ENCODE measurements around the gene RAB3IL1. TPM values are rescaled to one million over a fixed set of nuclear protein-coding genes. Genes with fewer than 3 reads are reported as not detected.
"Not testable (repeated sequence)": the region's sequence is repeated elsewhere in the genome, so short reads cannot be mapped to it uniquely, and the experiment has no call there.

Gene RAB3IL1, protein sequence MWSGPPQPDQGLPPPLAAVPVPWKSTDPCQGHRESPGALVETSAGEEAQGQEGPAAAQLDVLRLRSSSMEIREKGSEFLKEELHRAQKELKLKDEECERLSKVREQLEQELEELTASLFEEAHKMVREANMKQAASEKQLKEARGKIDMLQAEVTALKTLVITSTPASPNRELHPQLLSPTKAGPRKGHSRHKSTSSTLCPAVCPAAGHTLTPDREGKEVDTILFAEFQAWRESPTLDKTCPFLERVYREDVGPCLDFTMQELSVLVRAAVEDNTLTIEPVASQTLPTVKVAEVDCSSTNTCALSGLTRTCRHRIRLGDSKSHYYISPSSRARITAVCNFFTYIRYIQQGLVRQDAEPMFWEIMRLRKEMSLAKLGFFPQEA
- total RNA-seq = 0.23 and 0.24 TPM in 2 replicates

DNA sequence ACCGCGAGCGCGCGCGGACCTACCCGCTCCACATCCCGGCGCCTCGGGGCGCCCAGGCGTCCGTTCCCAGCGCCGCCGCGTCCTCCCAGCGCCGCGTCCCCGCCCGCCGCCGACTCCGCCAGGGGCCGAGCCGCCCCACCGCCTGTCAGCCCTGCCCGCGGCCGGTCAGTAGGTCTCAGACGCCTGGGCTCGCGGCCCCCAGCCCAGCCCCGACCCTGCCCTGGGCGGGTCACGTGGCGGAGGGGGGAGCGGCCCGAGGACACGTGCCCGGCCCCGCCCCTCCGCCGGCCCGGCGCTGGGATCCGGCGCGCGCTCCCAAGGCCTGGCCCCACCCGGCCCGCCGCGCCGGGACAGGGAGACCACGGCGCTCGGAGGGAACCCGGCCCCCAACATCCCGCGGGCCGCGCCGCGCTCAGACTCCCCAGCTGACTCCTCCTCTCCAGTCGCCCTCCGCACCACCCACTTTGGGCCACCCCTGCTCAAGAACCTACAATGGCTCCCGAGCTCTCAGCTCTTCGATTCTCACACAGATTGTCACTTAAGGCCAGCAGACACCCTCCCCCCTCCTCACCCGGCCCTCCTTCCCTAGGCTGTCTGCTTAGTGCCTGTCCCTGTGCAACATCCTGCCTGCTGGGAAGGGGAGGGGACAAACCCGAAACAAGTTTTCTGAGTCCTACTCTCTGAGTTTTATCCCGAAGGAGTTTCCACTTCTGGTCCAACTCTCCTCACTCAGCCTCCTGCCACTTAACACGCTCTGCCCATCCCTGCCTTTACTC is at the start of gene RAB3IL1:
Gene RAB3IL1 (minus strand): TSS at position 233 of the 776 bp plus-strand sequence. CDS start 199 bp downstream, at position 34.
- H3K27ac Mint-ChIP-seq = no peak within 1 kb of the TSS
- H3K36me3 Mint-ChIP-seq (ENCODE audit: low read depth) = peaks cover 4% of the 10 kb centered on the region
- intact Hi-C loops (cut with micrococcal nuclease) = no loop called here
- DNase-seq (ENCODE audit: low spot score) = no peak
- H3K4me3 Mint-ChIP-seq = peak within 1 kb of the TSS; percentile 83
- H3K4me1 Mint-ChIP-seq (ENCODE audit: low read depth) = peaks cover 11% of the 10 kb centered on the region
- peaks cover 41% of the 10 kb centered on the region for H3K27me3 Mint-ChIP-seq (ENCODE audit: insufficient read depth)
- no peaks in the 10 kb centered on the region for H3K9me3 Mint-ChIP-seq

DNA sequence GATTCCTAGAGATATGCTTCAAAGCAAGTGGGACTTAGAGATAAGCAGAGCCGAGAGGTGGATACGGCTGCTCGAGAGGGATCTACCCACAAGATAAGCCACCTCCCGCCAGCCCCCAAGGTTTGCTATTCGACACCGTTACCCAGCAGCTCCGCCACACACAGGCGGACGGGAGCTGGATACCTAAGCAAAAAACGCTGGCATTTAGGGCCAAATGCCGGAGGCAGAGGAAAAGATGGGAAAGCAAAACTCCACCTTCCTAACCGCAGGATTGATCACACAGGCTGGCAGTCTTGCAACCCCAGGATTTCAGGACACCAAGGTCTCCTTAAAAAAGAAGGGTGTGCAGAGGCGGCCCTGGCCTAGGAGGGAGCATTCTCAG is 49.4 kb upstream of the RAB3IL1 start:
- no peaks in the 10 kb centered on the region for H3K9me3 Mint-ChIP-seq

DNA sequence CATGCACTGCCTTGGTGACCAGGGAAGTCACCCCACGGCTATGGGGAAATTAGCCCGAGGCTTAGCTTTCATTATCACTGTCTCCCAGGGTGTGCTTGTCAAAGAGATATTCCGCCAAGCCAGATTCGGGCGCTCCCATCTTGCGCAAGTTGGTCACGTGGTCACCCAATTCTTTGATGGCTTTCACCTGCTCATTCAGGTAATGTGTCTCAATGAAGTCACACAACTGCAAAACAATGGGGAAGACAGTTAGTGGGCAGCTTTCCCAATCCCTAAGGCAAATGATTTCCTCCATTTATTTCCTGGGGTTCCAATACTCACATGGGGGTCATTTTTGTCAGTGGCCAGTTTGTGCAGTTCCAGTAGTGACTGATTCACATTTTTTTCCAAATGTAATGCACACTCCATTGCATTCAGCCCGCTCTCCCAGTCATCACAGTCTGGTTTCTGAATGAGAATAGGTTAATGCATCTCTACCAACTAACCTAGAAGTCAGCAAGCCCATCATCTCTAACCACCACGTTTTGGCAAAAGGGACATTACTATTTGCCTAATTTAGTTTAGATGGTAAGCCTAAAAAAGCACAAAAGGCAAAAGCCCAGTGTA is 47.4 kb upstream of the RAB3IL1 start:
- peaks cover 32% of the 10 kb centered on the region for H3K36me3 Mint-ChIP-seq (ENCODE audit: low read depth)
- H3K27ac Mint-ChIP-seq; H3K9me3 Mint-ChIP-seq; DNase-seq (ENCODE audit: low spot score); H3K27me3 Mint-ChIP-seq (ENCODE audit: insufficient read depth): not testable (repeated sequence)
- intact Hi-C loops (cut with micrococcal nuclease) = loop anchor here (5.0 kb wide), 5 partner anchors 143 to 593 kb away; partner anchors contain the start of genes FADS1 and INCENP
- H3K4me3 Mint-ChIP-seq = peak overlapping the region; percentile 89
- H3K4me1 Mint-ChIP-seq (ENCODE audit: low read depth) = peaks cover 41% of the 10 kb centered on the region

More for the DNA sequence above, 49.4 kb upstream of the RAB3IL1 start:
- Mint-ChIP-seq H3K27ac (peak overlapping the region; percentile 85), H3K4me1 (ENCODE audit: low read depth) (peaks cover 58% of the 10 kb centered on the region), H3K27me3 (ENCODE audit: insufficient read depth) (no peaks in the 10 kb centered on the region), H3K36me3 (ENCODE audit: low read depth) (peaks cover 32% of the 10 kb centered on the region), H3K4me3 (peak overlapping the region; percentile 89)
- intact Hi-C loops (cut with micrococcal nuclease) = loop anchor here (1.0 to 5.0 kb wide), 8 partner anchors 59 to 591 kb away; partner anchors contain the start of genes FADS1, FADS2, FADS3 and INCENP
- no peak for DNase-seq (ENCODE audit: low spot score)

DNA sequence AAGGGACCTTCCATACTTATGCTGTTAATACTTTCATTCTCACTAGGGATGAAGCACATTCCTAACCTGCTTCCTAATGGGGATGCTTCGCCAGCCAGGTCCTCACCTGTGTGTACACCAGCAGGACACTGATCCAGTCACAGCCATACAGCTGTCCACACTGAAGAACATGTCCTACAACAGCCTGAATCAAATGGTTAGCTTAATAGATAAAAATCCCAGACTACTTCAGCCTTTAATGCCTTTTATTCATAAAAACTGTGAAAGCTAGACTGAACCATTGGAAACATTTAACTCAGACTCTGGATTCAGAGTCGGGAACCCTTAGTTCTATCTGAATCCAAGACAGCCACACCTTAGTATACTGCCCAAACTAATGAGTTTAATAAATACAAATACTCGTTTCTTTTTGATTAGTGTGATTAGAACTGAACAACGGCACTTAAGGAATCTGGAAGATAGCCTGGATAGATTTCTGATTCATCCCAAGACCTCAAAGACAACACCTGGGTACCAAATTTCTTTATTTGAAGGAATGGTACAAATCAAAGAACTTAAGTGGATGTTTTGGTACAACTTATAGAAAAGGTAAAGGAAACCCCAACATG is 46.8 kb upstream of the RAB3IL1 start:
- intact Hi-C loops (cut with micrococcal nuclease) = no loop called here
- H3K27me3 Mint-ChIP-seq (ENCODE audit: insufficient read depth) = peaks cover 4% of the 10 kb centered on the region
- no peak overlapping the region for H3K27ac Mint-ChIP-seq

DNA sequence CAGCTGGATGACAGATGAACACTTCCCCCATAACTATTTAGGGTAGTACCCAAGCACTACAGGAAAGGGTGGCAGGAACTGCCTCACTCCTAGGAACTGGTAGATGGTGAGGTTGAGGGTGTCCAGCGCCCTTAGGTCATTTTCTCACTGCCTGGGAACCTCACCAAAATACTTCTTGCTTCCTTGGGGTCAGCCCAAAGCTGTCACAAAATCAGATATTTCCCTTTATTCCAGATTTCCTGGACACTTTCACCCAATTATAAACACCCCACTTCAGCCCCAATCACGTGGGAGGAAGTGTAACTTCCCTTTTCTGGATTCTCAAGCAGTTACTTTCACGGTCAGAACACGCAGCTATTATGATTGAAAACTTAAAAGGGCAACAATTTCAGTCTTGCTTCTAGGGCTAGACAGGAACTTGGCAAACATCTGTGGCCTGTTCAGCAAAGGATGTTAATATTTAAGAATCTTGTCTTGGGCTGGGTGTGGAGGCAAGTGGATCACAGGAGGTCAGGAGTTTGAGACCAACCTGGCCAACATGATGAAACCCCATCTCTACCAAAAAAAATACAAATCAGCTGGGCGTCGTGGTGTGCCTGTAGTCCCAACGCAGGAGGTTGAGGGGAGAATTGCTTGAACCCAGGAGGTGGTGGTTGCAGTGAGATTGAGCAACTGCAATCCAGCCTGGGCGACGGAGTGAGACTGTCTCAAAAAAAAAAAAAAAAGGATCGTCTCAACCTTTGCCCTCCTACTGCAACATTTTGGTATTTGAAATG is 46.1 kb upstream of the RAB3IL1 start:
- H3K27me3 Mint-ChIP-seq (ENCODE audit: insufficient read depth) = peaks cover 5% of the 10 kb centered on the region
- intact Hi-C loops (cut with micrococcal nuclease) = no loop called here
- peak overlapping the region; percentile 63 for H3K4me3 Mint-ChIP-seq
- H3K4me1 Mint-ChIP-seq (ENCODE audit: low read depth) = peaks cover 36% of the 10 kb centered on the region
- no peak for DNase-seq (ENCODE audit: low spot score)
- H3K27ac Mint-ChIP-seq = no peak overlapping the region
- peaks cover 30% of the 10 kb centered on the region for H3K36me3 Mint-ChIP-seq (ENCODE audit: low read depth)
- H3K9me3 Mint-ChIP-seq = no peaks in the 10 kb centered on the region

More for the DNA sequence above, 46.8 kb upstream of the RAB3IL1 start:
- H3K4me3 Mint-ChIP-seq = peak overlapping the region; percentile 89
- H3K36me3 Mint-ChIP-seq (ENCODE audit: low read depth) = peaks cover 32% of the 10 kb centered on the region
- H3K9me3 Mint-ChIP-seq = no peaks in the 10 kb centered on the region
- no peak for DNase-seq (ENCODE audit: low spot score)
- peaks cover 37% of the 10 kb centered on the region for H3K4me1 Mint-ChIP-seq (ENCODE audit: low read depth)

DNA sequence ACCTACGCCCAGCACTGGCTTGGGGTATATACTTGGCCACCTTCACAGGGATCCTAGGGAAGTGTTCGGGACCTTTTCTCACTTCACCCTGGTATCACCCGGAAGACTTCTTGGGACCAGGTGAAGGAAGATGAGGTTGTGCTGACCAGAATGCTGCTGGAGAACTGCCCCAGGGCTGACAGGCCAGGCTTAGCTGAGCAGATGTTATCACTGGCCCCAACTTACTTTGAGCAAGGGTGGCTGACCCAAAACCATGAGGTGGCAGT is 45.6 kb upstream of the RAB3IL1 start:
- Mint-ChIP-seq H3K27ac (no peak overlapping the region), H3K36me3 (ENCODE audit: low read depth) (peaks cover 29% of the 10 kb centered on the region), H3K9me3 (no peaks in the 10 kb centered on the region), H3K4me3 (no peak overlapping the region), H3K27me3 (ENCODE audit: insufficient read depth) (peaks cover 5% of the 10 kb centered on the region), H3K4me1 (ENCODE audit: low read depth) (peaks cover 32% of the 10 kb centered on the region)
- intact Hi-C loops (cut with micrococcal nuclease) = no loop called here
- no peak for DNase-seq (ENCODE audit: low spot score)

DNA sequence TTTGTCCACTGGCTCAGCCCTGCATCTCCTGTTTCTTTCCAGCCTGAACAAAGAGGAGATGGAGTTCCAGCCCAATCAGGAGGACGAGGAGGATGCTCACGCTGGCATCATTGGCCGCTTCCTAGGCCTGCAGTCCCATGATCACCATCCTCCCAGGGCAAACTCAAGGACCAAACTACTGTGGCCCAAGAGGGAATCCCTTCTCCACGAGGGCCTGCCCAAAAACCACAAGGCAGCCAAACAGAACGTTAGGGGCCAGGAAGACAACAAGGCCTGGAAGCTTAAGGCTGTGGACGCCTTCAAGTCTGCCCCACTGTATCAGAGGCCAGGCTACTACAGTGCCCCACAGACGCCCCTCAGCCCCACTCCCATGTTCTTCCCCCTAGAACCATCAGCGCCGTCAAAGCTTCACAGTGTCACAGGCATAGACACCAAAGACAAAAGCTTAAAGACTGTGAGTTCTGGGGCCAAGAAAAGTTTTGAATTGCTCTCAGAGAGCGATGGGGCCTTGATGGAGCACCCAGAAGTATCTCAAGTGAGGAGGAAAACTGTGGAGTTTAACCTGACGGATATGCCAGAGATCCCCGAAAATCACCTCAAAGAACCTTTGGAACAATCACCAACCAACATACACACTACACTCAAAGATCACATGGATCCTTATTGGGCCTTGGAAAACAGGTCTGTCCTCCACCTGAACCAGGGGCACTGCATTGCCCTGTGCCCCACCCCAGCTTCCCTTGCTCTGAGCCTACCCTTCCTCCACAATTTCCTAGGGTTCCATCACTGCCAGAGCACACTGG is 45.0 kb upstream of the RAB3IL1 start:
- Mint-ChIP-seq H3K27ac (no peak overlapping the region), H3K9me3 (no peaks in the 10 kb centered on the region), H3K36me3 (ENCODE audit: low read depth) (peaks cover 29% of the 10 kb centered on the region), H3K4me3 (no peak overlapping the region), H3K4me1 (ENCODE audit: low read depth) (peaks cover 32% of the 10 kb centered on the region), H3K27me3 (ENCODE audit: insufficient read depth) (peaks cover 5% of the 10 kb centered on the region)
- DNase-seq (ENCODE audit: low spot score) = no peak
- intact Hi-C loops (cut with micrococcal nuclease) = no loop called here

DNA sequence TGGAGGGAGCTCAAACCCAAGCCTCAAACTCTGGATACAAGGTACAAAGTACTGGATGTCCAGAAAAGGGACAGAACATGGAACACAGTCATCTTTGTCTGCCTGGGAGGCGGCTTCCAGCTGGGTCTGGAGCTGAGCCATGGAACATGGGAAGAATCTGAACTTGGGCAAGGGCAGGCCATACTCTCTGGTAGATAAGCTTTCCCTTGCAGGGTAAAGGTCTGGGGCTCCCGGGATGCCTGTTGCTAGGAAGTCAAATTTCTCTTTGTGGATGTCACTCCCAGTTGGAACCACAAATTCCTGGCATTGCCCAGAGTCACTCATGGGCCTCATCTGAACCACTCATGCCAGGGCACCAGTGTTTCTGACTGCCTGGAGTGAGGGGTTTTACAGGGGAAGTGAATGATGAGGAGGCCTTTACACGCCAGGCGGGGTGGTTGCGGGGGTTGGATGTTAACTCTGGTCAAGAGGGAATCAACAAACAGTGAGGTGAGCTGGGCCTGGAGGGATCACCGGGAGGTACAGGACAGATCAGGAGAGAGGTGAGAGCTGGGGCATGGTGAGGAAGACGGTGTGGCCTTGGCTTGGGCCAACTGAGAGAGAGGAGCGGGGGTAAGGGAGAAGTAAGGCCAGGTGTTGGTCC is 44.3 kb upstream of the RAB3IL1 start:
- intact Hi-C loops (cut with micrococcal nuclease) = no loop called here
- Mint-ChIP-seq H3K27ac (no peak overlapping the region), H3K4me1 (ENCODE audit: low read depth) (peaks cover 32% of the 10 kb centered on the region), H3K9me3 (no peaks in the 10 kb centered on the region), H3K4me3 (no peak overlapping the region), H3K27me3 (ENCODE audit: insufficient read depth) (peaks cover 5% of the 10 kb centered on the region), H3K36me3 (ENCODE audit: low read depth) (peaks cover 28% of the 10 kb centered on the region)
- no peak for DNase-seq (ENCODE audit: low spot score)

DNA sequence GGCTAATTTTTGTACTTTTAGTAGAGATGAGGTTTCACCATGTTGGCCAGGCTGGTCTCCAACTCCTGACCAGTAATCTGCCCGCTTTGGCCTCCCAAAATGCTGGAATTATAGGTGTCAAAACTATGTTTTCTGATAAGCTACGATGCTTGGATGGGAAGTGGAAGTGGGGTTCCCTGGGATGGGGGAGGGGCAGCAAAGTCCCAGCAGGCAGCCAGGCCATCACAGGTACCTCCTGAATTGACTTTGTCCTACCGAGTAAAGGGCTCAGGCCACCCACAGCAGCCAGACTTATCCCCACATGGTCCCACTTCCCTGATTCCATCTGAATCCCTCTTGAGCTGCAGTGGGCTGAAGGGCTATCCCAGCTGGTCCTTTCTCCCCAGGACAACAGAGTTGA is 43.2 kb upstream of the RAB3IL1 start:
- no peak for DNase-seq (ENCODE audit: low spot score)
- peaks cover 14% of the 10 kb centered on the region for H3K27me3 Mint-ChIP-seq (ENCODE audit: insufficient read depth)
- peaks cover 23% of the 10 kb centered on the region for H3K36me3 Mint-ChIP-seq (ENCODE audit: low read depth)
- intact Hi-C loops (cut with micrococcal nuclease) = no loop called here
- H3K4me1 Mint-ChIP-seq (ENCODE audit: low read depth) = peaks cover 30% of the 10 kb centered on the region
- H3K4me3 Mint-ChIP-seq = no peak overlapping the region
- no peak overlapping the region for H3K27ac Mint-ChIP-seq
- H3K9me3 Mint-ChIP-seq = no peaks in the 10 kb centered on the region

DNA sequence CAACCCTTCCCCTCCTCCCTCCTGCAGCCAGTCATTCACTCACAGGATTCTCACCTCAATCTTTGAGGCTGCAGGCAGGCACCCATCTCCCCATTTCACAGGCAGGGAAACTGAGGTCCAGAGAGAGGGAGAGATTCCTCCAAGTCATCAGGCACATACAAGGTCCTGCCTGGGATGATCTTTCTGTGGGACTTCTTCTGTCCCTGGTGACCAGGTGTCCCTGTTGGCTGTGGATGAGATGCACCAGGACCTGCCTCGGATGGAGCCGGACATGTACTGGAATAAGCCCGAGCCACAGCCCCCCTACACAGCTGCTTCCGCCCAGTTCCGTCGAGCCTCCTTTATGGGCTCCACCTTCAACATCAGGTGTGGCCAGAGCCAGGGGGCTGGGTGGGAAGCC is 42.3 kb upstream of the RAB3IL1 start:
- H3K27me3 Mint-ChIP-seq (ENCODE audit: insufficient read depth) = peaks cover 14% of the 10 kb centered on the region
- H3K4me3 Mint-ChIP-seq = no peak overlapping the region
- H3K9me3 Mint-ChIP-seq = no peaks in the 10 kb centered on the region
- H3K4me1 Mint-ChIP-seq (ENCODE audit: low read depth) = peaks cover 21% of the 10 kb centered on the region
- no peak for DNase-seq (ENCODE audit: low spot score)
- H3K36me3 Mint-ChIP-seq (ENCODE audit: low read depth) = peaks cover 15% of the 10 kb centered on the region
- intact Hi-C loops (cut with micrococcal nuclease) = no loop called here
- H3K27ac Mint-ChIP-seq = no peak overlapping the region

DNA sequence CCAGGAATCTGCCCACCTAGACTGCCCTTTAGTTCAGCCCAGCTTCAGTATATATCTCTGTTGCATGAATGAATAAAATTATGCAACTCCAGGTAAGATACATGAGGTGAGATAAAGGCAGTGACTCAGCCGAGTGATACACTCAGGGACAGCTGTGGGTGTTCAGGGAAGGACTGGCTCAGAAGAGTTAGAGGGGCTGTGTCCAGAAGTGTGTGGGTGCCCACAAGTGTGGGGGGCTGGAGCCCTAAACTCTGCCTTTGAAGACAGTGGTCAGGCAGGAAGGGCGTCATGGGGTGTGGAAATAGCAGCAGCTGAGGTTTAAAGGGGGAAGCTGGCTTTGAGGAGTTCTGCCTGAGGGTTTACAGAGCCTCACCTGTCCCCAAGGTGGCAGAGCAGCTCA is 41.7 kb upstream of the RAB3IL1 start:
- Mint-ChIP-seq H3K27me3 (ENCODE audit: insufficient read depth) (peaks cover 17% of the 10 kb centered on the region), H3K27ac (no peak overlapping the region), H3K36me3 (ENCODE audit: low read depth) (peaks cover 9% of the 10 kb centered on the region), H3K4me1 (ENCODE audit: low read depth) (peaks cover 16% of the 10 kb centered on the region), H3K4me3 (no peak overlapping the region), H3K9me3 (no peaks in the 10 kb centered on the region)
- DNase-seq (ENCODE audit: low spot score) = no peak
- intact Hi-C loops (cut with micrococcal nuclease) = no loop called here
